ENCODE measurements around the gene VIL1.

VIL1 gene

DNA sequence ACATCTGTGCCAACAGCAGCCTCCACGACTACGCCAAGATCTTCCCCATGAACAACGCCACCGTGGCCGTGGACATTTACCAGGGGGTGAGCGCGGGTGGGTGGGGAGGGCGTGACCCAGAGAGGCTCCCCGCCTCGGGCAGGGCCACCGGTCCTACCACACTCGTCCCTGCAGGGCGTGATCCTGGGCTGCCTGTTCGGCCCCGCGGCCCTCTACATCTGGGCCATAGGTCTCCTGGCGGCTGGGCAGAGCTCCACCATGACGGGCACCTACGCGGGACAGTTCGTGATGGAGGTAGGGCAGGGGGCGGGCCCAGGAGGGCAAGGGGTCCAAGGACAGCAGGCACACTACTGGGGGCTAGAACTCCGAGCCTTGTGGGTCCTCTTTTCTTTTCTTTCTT lies 27.7 kb upstream of the VIL1 start (continued):
- TF ChIP-seq RBAK (tag by site-specific recombination; IDR thresholded peaks at IDR 0.05), result no peak

- H3K4me3 ChIP-seq (ENCODE audit: low read depth, low read length), result no peak overlapping the region
- POLR2A ChIA-PET, result interaction anchor here (0.9 kb wide), 1 partner anchor 123 kb away, joined by 3 read pairs; the partner anchor contains the start of genes AAMP and PNKD
- CTCF ChIA-PET, result no interaction called here
- no peaks in the 10 kb centered on the region for H3K9me3 ChIP-seq (ENCODE audit: control insufficient read depth, insufficient read depth, low read depth, low read length)
- H3K36me3 ChIP-seq (ENCODE audit: control insufficient read depth in 2 of 2, insufficient read depth in 1 of 2, low read length in 2 of 2), result no peaks in the 10 kb centered on the region
- H3K4me1 ChIP-seq (ENCODE audit: control insufficient read depth, insufficient read depth, low read length), result peaks cover 12% of the 10 kb centered on the region
- no peak overlapping the region for H3K27ac ChIP-seq (ENCODE audit: extremely low read depth, low read depth, low read length)
- TF ChIP-seq ZNF10 (tag by site-specific recombination; IDR thresholded peaks at IDR 0.05) (no peak), ZBTB48 (tag by site-specific recombination; IDR thresholded peaks at IDR 0.05) (no peak), ZNF670 (tag by site-specific recombination; IDR thresholded peaks at IDR 0.05; ENCODE audit: low read depth) (no peak), MYNN (tag by site-specific recombination; IDR thresholded peaks at IDR 0.05; ENCODE audit: borderline replicate concordance) (no peak), ZFP3 (tag by site-specific recombination; IDR thresholded peaks at IDR 0.05; ENCODE audit: low read depth) (no peak), ZEB2 (tag by site-specific recombination; IDR thresholded peaks at IDR 0.05) (no peak), ZNF654 (tag by site-specific recombination; IDR thresholded peaks at IDR 0.05; ENCODE audit: low read depth) (no peak), ZNF223 (tag by site-specific recombination; IDR thresholded peaks at IDR 0.05) (no peak), ZNF600 (tag by site-specific recombination; IDR thresholded peaks at IDR 0.05) (no peak), ZNF785 (tag by site-specific recombination; IDR thresholded peaks at IDR 0.05) (no peak), PBX3 (CRISPR knock-in tag; IDR thresholded peaks at IDR 0.05) (no peak), ZNF121 (tag by site-specific recombination; IDR thresholded peaks at IDR 0.05) (no peak), ZNF658 (tag by site-specific recombination; IDR thresholded peaks at IDR 0.05) (no peak)
- TF ChIP-seq, protein P1, sequence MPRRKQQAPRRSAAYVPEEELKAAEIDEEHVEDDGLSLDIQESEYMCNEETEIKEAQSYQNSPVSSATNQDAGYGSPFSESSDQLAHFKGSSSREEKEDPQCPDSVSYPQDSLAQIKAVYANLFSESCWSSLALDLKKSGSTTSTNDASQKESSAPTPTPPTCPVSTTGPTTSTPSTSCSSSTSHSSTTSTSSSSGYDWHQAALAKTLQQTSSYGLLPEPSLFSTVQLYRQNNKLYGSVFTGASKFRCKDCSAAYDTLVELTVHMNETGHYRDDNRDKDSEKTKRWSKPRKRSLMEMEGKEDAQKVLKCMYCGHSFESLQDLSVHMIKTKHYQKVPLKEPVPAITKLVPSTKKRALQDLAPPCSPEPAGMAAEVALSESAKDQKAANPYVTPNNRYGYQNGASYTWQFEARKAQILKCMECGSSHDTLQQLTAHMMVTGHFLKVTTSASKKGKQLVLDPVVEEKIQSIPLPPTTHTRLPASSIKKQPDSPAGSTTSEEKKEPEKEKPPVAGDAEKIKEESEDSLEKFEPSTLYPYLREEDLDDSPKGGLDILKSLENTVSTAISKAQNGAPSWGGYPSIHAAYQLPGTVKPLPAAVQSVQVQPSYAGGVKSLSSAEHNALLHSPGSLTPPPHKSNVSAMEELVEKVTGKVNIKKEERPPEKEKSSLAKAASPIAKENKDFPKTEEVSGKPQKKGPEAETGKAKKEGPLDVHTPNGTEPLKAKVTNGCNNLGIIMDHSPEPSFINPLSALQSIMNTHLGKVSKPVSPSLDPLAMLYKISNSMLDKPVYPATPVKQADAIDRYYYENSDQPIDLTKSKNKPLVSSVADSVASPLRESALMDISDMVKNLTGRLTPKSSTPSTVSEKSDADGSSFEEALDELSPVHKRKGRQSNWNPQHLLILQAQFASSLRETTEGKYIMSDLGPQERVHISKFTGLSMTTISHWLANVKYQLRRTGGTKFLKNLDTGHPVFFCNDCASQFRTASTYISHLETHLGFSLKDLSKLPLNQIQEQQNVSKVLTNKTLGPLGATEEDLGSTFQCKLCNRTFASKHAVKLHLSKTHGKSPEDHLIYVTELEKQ (tag by site-specific recombination; IDR thresholded peaks at IDR 0.05; ENCODE audit: borderline replicate concordance), result no peak
- TF ChIP-seq, protein P2, sequence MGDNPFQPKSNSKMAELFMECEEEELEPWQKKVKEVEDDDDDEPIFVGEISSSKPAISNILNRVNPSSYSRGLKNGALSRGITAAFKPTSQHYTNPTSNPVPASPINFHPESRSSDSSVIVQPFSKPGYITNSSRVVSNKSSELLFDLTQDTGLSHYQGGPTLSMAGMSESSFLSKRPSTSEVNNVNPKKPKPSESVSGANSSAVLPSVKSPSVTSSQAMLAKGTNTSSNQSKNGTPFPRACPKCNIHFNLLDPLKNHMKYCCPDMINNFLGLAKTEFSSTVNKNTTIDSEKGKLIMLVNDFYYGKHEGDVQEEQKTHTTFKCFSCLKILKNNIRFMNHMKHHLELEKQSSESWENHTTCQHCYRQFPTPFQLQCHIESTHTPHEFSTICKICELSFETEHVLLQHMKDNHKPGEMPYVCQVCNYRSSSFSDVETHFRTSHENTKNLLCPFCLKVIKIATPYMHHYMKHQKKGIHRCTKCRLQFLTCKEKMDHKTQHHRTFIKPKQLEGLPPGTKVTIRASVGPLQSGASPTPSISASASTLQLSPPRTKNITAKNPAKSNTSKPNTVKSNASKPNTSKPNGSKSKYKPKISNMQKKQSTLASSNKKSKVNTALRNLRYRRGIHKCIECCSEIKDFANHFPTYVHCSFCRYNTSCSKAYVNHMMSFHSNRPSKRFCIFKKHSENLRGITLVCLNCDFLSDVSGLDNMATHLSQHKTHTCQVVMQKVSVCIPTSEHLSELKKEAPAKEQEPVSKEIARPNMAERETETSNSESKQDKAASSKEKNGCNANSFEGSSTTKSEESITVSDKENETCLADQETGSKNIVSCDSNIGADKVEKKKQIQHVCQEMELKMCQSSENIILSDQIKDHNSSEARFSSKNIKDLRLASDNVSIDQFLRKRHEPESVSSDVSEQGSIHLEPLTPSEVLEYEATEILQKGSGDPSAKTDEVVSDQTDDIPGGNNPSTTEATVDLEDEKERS (tag by site-specific recombination; IDR thresholded peaks at IDR 0.05), result no peak
Measured at GRCh38 chr2:218392459-218392858, 26.5 kb upstream of the VIL1 start.

DNA sequence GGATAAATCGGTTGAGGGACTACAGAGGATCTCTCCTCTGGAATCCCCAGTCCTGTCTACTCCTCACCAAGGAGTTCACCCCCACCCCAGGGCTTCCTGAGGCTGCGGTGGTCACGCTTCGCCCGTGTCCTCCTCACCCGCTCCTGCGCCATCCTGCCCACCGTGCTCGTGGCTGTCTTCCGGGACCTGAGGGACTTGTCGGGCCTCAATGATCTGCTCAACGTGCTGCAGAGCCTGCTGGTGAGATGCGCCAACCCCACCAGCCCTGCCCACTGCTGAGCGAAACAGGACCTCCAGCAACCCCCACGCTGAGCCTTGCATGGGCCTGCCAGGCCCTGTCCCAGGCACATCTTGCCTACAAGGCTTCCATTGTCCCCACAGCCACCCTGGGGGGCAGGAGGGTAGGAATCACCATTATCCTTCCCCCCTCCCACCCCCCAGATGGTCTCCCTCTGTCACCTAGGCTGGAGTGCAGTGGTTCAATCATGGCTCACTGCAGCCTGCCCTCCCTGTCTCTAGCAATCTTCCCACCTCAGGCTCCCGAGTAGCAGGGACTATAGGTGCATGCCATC lies 25.9 kb upstream of the VIL1 start:
- Histone ChIP-seq H3K27ac (ENCODE audit: extremely low read depth, low read depth, low read length) (no peak overlapping the region), H3K4me3 (ENCODE audit: low read depth, low read length) (no peak overlapping the region), H3K9me3 (ENCODE audit: control insufficient read depth, insufficient read depth, low read depth, low read length) (no peaks in the 10 kb centered on the region), H3K36me3 (ENCODE audit: control insufficient read depth in 2 of 2, insufficient read depth in 1 of 2, low read length in 2 of 2) (no peaks in the 10 kb centered on the region), H3K4me1 (ENCODE audit: control insufficient read depth, insufficient read depth, low read length) (peaks cover 15% of the 10 kb centered on the region)
- ChIA-PET CTCF (interaction anchor here (0.6 to 3.4 kb wide), 7 partner anchors 70 to 121 kb away, joined by 3 to 20 read pairs (median 4); no protein-coding TSS in a partner anchor), POLR2A (interaction anchor here (0.7 to 0.9 kb wide), 2 partner anchors 89 to 123 kb away, joined by 3 to 4 read pairs; partner anchors contain the start of genes AAMP and PNKD)
- TF ChIP-seq GLIS1 (tag by site-specific recombination; IDR thresholded peaks at IDR 0.05), result peak; percentile 90
- TF ChIP-seq ZNF24 (tag by site-specific recombination; IDR thresholded peaks at IDR 0.05), result no peak
- TF ChIP-seq ZNF621 (tag by site-specific recombination; IDR thresholded peaks at IDR 0.05), result no peak
- TF ChIP-seq ZNF138 (tag by site-specific recombination; IDR thresholded peaks at IDR 0.05; ENCODE audit: borderline replicate concordance), result no peak
- TF ChIP-seq KLF8 (tag by site-specific recombination; IDR thresholded peaks at IDR 0.05), result no peak
- no peak for TF ChIP-seq ZNF561 (tag by site-specific recombination; IDR thresholded peaks at IDR 0.05; ENCODE audit: borderline replicate concordance)
- no peak for TF ChIP-seq ZNF112 (tag by site-specific recombination; IDR thresholded peaks at IDR 0.05)
- no peak for TF ChIP-seq PRDM1 (tag by site-specific recombination; IDR thresholded peaks at IDR 0.05)
